Activated CD8-positive, alpha-beta memory T cell treated with anti-CD3 and anti-CD28 coated beads for 24 hours (primary cell): Measurements from ENCODE around the gene WWOX.

Source experiments
- DNase-seq: peaks from one replicate; pipeline ENCODE4 v3.0.0-alpha.2; 2020

WWOX gene

DNA sequence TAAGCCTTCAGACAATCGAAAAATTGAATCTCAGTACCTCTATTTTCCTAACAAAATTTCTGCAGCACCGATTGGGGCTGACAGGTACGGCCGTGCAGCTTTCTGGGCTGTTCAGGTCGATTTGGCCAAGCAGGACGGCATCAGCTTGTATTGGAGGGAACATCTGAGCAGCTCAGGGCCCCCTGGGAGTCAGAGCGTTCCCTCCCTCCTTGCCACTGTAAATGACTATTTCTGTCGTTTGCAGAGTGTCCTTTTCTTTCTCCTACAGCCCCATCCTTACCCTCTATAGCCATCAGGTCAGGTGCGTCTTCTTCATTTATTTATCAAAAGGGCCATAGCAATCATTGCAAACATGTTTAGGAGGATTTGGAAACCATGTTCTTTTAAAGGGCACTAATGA, 731.1 kb downstream of the WWOX start:
- DNase-seq = no peak

DNA sequence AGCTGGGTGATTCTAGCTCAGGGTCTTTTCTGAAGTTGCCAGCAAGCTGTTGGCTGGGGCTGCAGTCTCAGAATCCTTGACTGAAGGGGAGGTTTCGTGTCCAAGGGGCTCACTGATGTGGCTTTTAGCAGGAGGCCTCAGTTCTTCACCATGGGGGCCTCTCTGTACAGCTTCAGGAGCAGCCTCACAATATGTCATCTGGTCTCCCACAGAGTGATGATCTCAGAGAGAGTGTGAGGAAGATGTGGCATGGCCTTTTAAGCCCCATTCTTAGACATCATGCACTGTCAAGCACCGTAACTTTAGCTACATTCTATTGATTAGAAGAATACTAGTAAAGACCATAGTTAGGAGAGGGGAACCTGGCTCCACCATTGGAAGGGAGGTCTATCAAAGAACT, 732.6 kb downstream of the WWOX start:
- DNase-seq = no peak

DNA sequence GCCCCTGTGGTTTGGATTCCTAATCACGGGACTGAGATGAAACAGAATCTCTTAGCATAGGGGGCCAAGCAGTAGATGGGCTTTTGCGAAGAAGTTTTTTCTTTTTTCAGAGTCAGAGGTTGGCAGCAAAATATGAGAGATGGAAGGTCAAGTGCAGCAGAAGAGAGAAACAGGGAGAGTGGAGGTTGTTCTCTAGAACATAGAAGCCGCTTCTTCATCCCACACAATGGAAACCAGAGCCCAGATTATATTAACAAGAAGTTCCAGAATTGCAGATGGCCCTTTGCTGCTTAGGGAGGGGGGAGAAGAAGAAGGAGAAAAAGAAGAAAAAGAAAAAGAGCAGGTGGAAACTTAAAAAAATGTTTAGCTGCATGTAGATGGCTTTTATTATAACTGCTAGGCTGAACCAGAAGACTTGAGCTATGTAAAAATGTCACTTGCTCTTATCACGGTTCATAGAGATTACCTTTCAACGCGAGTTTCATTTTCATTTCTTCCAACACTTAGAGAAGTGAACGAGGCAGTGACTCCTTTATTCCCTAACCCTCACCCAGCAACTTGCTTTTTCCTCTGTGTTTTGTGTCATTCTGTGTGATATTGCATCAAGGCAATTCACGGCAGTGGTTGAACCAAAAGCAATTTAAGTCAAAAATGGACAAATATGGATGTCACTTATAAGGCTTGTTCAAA, 737.5 kb downstream of the WWOX start:
- DNase-seq = no peak

DNA sequence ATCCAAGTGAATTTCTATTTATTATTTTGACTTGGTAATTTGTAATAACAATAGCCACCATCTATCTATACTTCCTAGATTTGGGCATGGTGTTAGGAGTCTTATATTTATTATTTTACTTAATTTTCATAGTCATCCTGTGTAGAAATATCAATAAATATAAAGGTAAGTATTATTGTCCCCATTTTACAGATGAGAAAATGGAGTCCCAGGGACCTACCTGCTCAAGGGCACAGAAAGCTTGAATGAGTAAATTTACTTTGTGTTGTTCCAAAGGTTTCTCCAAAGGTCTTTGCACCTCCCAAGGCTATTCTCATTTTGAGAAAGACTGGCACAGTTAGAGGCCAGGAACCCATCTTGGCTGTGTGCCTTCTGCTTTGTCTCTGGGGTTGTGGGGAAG, 738.3 kb downstream of the WWOX start:
- no peak for DNase-seq

DNA sequence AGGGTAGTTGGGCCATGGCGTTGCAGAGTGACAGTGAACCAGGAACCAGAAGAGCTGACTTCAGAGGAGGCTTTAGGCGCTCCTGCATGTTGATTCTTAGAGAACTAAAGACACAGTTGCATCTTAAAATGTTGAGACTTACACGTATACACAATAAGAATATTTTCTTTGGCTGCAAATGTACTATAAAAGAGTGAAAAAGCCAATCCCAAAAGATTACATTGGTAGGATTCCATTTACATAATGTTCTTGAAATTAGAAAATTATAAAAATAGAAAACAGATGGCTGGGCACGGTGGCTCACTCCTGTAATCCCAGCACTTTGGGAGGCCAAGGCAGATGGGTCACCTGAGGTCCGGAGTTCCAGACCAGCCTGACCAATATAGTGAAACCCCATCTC, 738.8 kb downstream of the WWOX start:
- DNase-seq = no peak

DNA sequence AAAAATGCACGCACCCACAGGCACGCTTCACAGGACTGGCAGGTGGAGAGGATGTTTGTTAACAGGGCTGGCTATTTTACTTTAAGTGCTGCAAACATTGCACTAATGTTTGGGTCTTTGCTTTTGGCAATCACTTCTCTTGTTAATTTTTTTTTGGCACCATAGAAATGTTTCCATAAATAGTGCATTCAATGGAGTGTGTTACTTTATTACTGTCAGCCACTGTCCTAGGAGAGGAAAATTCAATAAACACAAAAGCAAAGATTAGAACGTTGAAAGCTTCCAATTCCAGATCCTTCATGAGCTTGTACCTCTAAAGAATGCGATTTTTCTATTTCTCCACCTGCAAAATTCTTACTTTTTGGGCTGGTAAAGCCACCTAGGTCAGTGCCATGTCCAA, 743.5 kb downstream of the WWOX start:
- DNase-seq = no peak

DNA sequence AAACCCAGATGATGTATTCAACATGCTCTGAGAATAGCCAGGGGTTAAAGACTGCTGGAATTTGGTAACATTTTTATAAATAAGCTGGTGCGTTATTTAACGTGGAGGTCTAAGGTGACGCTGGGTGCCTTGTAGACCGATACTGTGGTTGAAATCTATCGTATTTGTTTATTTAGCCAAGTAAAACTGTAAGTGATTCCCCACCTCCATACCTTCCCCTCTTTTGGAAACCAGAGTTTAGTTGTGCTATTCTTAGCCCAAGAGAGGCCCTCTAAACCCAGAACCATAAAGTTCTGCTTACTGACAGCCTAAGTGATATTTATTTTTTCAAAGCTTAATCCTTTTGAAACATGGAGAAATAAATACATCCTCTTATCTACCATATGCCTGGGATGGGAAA, 744.5 kb downstream of the WWOX start:
- no peak for DNase-seq

DNA sequence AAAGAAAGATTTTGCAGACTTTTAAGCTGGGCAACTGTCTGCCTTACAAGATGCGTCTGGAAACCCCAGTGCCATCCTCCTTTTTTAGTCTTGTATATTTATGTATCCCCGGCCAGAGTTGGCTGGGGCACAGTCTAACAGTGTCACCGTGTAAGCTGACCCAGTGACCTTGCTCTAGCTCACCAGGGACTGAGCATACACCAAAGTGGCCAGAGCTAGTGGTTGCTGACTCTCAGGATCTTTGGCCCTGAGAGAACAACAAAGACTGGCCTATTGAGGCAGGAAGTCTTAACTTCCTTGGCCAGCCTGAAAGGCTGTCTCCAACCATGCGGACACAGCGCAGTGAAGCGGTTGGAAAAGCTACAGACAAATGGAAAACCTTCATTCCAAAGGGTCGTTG, 745.2 kb downstream of the WWOX start:
- no peak for DNase-seq

DNA sequence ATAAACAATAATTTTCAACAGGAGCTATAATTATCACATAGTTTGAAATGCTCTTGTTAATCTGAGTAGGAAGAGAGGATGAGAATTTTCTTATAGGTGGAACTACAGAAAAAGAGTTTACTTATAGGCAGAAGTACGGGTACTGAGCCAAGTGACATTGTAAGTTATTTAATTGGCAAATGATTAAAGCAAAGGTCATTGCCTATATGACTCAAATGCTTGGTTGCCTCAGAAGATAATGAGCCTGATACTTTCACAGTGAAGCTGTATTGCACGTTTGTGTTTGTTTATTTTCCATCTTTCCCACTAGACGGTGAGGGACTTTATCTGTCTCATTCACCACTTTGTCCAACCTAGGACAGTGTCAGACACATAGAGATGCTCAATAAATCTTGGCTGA, 751.8 kb downstream of the WWOX start:
- DNase-seq = no peak

DNA sequence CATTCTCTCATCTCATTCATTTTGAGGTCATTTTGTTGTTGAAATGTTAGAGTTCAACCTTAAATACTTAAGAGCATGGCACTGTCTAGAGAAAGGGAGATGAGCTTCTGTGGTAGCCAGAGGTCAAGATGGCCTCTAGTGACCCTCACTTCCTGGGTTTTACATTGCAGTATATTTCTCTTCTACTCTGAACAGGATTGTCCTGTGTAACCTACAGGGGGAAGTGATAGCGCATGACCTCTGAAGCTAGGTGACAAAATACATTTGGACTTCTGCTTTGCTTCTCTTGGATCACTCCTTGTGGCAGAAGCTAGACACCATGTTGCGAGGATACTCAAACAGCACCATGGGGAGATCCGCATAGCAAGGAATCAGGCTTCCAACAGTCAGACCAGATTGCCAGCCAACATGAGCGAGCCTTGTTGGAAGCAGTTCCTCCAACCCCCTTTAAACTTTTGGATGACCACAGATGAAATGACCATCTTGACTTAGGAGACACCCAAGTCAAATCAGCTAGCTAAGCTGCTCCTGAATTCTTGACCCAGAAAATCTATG, 752.7 kb downstream of the WWOX start:
- DNase-seq = no peak

DNA sequence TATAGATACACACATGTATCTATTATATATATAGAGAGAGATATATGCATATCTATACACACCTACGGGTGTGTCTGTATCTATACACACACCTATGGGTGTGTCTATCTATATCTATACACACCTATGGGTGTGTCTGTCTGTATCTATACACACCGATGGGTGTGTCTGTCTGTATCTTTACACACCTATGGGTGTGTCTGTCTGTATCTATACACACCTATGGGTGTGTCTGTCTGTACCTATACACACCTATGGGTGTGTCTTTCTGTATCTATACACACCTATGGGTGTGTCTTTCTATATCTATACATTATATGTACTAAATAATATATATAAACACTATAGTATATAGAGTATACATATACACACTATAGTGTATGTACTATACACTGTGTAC, 762.6 kb downstream of the WWOX start:
- no peak for DNase-seq

DNA sequence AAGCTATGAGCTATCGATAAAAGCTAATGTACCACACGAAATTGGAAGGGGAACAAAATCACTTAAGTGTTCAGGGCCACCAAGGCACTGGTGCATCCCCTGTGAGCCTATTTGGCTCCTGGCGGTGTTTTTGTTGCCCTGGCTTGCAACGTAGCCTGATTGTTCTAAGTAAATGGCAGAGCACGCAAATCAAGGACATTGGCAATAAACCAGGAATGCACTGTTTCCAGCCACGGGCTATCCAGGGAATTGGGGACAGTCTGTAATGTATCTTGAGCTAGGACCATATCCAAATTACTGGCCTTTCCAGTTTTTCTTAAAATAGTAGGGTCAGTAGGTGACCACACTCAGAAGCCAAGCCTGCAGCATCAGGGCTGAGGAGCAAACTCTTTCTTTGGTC, 767.1 kb downstream of the WWOX start:
- DNase-seq = no peak

DNA sequence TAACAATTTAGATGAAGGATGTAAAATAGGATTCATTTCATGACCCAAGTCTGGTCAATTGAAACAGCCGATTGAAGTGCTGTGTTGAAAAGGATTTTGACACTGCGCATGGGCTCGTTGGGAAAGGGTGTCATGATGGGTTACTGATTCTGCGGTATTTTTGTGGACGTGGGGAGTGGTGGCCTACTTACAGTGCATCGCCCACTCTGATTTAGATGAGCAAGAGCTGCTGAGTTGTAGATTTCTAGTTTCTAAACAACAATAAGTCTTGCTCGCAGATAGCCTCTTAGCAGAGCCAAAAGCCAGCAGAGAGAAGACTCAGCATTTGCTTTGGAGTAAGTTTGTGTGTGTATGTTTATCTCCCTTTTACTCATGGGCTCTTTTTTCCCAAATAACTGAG, 770.0 kb downstream of the WWOX start:
- DNase-seq = no peak

DNA sequence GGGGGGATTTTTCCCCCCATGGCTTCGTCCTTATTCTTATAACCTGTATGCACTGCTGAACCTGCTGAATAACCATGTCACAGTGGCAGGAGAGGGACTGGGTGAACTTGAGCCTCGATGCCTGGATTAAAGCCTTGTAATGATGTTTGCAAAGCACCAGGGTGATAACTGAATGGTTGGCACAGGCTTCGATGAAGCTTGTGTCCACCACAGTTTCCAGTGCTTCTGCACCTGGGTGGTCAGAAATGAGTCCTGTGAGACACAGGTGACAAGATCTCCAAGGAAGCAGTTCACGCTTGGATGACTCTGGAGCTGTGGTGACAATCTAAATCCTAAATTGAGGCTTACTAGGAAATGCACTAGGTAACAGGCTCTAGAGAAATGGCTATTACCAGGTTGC, 771.8 kb downstream of the WWOX start:
- no peak for DNase-seq

DNA sequence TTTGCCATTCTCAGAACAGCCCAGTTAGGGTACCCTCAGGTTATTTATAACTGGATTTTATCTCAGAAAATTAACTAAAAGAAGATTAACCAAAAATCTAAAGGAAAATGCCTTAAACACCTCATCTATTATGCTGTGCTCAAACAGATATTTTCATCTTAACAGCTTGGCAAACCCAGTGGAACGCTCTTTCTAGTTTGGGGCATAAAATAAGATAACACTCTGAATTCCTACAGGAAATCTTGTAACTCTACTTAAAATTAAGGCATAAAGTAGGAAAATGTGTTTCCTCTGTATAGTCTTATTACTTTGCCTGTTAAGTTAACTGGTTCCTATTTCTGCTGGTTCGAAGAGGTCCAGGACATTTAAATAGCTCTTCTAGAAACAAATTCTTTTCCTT, 777.2 kb downstream of the WWOX start:
- no peak for DNase-seq

DNA sequence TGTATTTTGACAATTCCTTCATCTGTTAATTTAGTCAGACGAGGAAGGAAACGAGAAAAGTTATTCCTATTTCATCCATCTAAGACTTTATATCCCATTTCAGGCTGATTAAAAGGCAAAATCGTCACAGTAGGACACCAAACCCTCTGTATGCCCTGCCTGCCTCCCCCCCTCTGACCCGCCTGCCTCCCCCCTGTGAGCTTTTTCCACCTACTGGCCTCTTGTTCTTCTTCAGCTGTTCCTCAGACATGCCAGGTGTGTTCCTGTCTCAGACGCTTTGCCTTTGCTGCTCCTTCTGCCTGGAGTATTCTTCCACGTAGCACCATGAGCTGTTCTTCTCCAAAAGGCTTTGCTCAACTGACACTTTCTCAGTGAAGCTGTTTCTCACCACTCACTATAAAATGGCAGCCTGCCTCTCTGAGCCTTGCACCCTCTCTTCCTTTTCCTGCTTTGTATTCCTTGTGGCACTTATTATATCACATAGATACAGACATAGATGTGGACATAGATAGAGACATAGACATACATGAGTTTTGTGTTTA, 777.7 kb downstream of the WWOX start:
- no peak for DNase-seq

DNA sequence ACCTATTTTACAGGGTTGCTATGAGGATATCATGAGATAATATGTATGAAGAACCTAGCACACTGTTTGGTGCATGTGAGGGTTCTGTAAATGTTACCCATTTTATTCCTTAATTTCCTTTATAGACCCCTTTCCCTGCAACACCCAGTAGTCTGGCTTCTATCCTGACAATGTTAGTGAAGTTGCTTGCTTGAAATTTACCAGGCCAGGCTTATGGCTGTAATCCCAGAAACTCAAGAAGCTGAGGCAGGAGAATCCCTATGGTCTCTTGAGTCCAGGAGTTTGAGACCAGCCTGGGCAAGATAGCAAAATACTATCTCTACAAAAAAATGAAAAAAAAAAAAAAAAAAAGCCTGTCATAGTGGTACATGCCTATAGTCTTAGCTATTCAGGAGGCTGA, 779.1 kb downstream of the WWOX start:
- no peak for DNase-seq

DNA sequence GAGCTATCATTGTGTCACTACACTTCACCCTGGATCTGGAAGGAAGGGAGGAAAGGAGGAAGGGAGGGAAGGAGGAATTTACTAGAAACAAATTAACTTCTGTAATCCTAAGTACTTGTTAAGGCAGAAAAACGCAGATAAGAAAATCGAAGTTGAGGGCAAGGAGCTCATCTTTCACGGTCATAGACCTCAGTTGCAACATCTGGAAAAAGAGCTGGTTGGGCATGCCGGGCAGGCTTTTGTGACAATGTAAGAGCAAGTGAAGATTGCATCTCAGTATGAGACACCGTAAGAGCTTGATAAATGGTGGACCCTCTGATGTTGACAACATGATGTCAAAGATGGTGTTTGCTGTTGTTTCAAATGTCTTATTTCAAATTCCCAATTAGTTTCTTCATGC, 779.6 kb downstream of the WWOX start:
- no peak for DNase-seq

DNA sequence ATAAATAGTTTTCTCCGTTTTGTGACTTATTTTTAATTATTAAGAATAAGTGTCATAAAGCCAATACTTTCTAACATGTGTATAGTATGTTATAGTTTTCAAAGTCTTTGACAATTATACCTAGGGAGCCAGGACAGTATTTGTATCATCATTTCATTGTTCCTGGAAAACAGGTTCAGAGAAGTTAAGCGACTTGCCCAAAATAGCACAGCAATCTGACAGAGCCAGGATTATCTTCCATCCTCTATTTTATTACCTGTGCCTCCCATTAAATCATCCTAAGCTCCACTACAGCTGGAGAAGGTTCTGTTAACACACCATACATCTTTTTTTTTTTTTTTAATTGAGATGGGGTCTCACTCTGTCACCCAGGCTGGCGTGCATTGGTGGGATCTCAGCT, 782.7 kb downstream of the WWOX start:
- DNase-seq = no peak

DNA sequence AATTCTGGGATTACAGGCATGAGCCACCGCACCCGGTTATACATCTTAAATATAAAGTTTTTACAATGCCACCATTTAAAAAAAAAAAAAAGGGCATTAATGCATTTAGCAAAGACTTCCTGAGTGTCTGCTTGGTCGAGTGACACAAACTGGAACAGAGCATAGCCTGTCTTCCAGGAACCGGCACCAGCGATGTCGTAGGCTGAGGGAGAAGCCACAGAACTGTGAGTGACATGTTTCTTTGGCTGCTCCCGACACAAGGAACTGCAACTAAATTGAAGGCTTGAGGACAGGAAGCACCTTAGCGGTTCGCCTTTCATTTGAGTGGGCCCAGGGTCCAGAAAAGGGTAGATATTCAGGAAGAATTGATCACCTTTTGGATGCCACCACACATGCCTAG, 783.3 kb downstream of the WWOX start:
- DNase-seq = no peak

DNA sequence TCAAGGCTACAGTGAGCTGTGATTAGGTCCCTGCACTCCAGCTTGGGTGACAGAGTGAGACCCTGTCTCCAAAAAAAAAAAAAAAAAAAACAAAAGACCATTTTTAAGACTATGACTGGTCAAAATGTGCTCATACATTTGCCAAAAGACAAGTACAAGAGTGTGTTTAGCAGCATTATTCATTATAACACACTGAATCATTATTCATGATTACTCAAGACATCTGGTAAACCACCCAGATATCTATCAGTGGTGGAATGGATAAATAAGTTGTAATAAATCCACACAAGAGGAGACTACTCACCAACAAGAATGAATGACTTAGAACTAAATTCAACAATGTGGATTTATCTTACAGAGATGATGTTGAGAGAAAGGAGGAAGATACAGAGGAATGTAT, 784.8 kb downstream of the WWOX start:
- DNase-seq = no peak

DNA sequence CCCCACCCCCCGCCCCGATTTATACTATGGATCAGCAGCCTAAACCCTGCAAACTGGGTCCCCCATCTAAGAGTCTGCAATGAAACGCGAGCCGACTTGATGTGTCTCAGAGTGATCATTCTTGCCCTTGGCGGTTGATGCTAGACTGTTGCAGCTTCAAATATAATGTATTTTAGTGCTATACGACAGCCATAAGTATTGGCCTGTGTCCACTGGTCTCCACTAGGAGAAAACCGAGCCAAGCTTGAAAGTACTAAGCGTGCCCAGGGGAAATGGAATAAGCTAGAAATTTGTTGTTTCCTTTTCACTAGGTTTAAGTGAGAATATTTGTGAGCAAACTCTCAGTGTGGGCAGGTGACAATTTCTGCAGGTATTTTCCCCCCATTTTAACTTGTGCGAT, 789.9 kb downstream of the WWOX start:
- no peak for DNase-seq

DNA sequence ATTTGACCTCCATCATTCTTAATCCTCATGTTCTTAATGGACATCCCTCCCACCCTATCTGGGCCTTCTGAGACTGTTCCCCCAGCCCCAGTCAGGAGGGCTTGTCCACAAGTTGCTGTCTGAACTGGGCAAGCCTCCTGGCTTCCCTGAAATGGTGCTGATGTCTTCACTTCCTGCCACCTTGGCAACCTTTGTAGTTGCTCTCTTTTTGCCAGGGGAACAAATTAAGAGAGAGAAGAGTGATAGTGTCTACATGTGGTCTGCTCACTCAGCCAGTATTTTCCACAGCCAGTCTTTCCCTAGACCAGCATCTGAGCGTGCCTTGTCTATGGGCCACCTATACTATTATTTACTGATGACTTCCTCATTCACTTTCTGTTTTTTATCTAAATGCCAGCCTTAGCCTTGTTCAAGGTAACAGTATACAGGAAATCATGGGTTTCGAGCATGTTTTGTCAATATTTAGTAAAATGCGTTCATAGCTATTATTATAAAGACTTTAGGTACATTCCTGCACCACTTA, 791.0 kb downstream of the WWOX start:
- DNase-seq = no peak

DNA sequence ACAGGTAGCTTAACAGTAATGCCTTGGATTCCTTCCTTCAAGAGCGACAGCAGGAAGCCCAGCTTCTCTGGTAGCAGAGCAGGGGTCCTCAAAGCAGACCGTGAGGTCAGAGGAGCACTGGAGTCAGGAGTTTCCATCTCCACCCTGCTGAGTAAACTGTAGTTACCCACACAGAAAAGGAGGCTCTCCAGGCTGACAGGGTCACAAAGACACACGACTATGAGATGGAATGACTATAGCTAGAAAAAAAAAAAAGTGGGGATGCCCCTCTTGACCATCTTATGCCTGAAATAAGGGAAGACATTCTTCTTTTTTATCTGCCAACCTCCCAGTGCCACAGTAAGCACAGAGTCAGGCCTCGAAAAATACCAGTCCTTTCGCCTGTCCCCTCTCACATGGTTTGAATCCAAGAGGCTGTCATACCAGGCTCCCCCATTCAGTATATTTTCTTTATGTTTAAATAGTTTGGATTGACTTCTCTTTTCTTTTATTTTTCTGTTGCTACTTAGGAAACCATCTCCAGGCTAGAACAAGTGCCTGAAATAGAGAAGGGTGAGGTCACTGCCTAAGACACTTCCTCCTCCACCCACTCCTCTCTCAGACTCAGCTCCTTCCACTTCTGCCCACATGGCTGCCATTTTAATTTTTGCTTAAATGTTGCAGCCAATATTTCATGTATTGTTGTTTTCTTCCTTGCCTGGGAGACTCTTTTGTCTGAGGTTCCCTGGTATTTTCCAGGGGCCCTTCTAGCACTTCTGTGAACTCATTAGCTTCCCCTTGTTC, 793.7 kb downstream of the WWOX start:
- DNase-seq = no peak
